Suprapubic skin (tissue), 4 donors: ENCODE data around the gene C20orf204. TPM values are rescaled to one million over a fixed set of nuclear protein-coding genes. Genes with fewer than 3 reads are reported as not detected.

Source experiments
- DNase-seq, 2 donors: peaks; one replicate each; pipeline ENCODE4 v3.0.0-alpha.2; 2019; ENCODE audit warnings: low spot score in 2 of 2
- H3K27ac ChIP-seq: fragments of 200-600 bp; sonication (generic); one replicate; pipeline ENCODE4 v1.5.1; 2019
- H3K27me3 ChIP-seq: fragments of 200-600 bp; sonication (generic); one replicate; pipeline ENCODE4 v1.5.1; 2019
- H3K36me3 ChIP-seq: fragments of 200-600 bp; sonication (generic); one replicate; pipeline ENCODE4 v1.5.1; 2019
- H3K4me1 ChIP-seq: fragments of 200-600 bp; sonication (generic); one replicate; pipeline ENCODE4 v1.5.1; 2019
- H3K4me3 ChIP-seq: fragments of 200-600 bp; sonication (generic); one replicate; pipeline ENCODE4 v1.5.1; 2019; ENCODE audit warnings: mild to moderate bottlenecking
- H3K9me3 ChIP-seq: fragments of 200-600 bp; sonication (generic); one replicate; pipeline ENCODE4 v1.5.1; 2019
- CTCF ChIP-seq, 2 donors: fragments of 200-600 bp in 1 of 2; fragments of 450-650 bp in 1 of 2; sonication (generic) in 1 of 2; IDR thresholded peaks; one replicate each; pipeline ENCODE4 v1.5.1; 2016 to 2019; ENCODE audit warnings: antibody characterized with exemption in 2 of 2, mild to moderate bottlenecking in 1 of 2, moderate library complexity in 1 of 2
- EP300 ChIP-seq: sonication (generic); formaldehyde crosslinking; IDR thresholded peaks from one replicate; pipeline ENCODE4 v1.6.1; 2017; ENCODE audit warnings: antibody characterized with exemption
- POLR2A ChIP-seq, 2 donors: fragments of 450-650 bp; IDR thresholded peaks; one replicate each; pipeline ENCODE4 v1.6.1; 2017; ENCODE audit warnings: antibody characterized with exemption in 2 of 2, mild to moderate bottlenecking in 2 of 2, moderate library complexity in 2 of 2
- POLR2AphosphoS5 ChIP-seq, 3 donors: sonication (generic); formaldehyde crosslinking; IDR thresholded peaks; one replicate each; pipeline ENCODE4 v1.6.1; 2017; ENCODE audit warnings: antibody characterized with exemption in 3 of 3
- WGBS: methylation state at CpG from one replicate; pipeline ENCODE4 v1.1.5; 2018; 5-methylcytosine and 5-hydroxymethylcytosine counted together
- total RNA-seq, 4 donors: library from RNA; depleted of rRNA; stranded (reverse); fragments of >200 nt; gene quantifications; one replicate each; pipeline ENCODE4 v1.1.0, GENCODE V29; 2016

The C20orf204 gene
- total RNA-seq, 4 donors from 2014 or later: 1.1 to 5.1 (median 1.8) TPM

- 80% methylated on average over 1 of the region's 23 CpGs for WGBS
- DNase-seq: no peak
- no peaks in the 10 kb centered on the region for H3K36me3 ChIP-seq
- peaks cover 68% of the 10 kb centered on the region for H3K27me3 ChIP-seq
- TF ChIP-seq POLR2AphosphoS5 (IDR thresholded peaks at IDR 0.05): no peak
- H3K9me3 ChIP-seq: no peaks in the 10 kb centered on the region
- peak overlapping the region; percentile 43 for H3K4me3 ChIP-seq
- H3K4me1 ChIP-seq: peaks cover 44% of the 10 kb centered on the region
- H3K27ac ChIP-seq: peak overlapping the region; percentile 47
These were observed 14.5 kb downstream of the C20orf204 start for GRCh38 chr20:64050261-64051032.

- Histone ChIP-seq H3K4me3 (no peak overlapping the region), H3K36me3 (no peaks in the 10 kb centered on the region), H3K27ac (peak overlapping the region; percentile 47), H3K9me3 (no peaks in the 10 kb centered on the region), H3K27me3 (peaks cover 66% of the 10 kb centered on the region), H3K4me1 (peaks cover 49% of the 10 kb centered on the region)
- 73% methylated on average over 3 of the region's 11 CpGs for WGBS
- TF ChIP-seq CTCF (IDR thresholded peaks at IDR 0.05): no peak
- TF ChIP-seq POLR2A (IDR thresholded peaks at IDR 0.05): no peak
- TF ChIP-seq EP300: no peak
- no peak for TF ChIP-seq POLR2AphosphoS5 (IDR thresholded peaks at IDR 0.05)
- DNase-seq: no peak
These were observed 15.1 kb downstream of the C20orf204 start for GRCh38 chr20:64051033-64051452.

- 73% methylated on average over 2 of the region's 15 CpGs for WGBS
- peaks cover 52% of the 10 kb centered on the region for H3K4me1 ChIP-seq
- H3K27me3 ChIP-seq: peaks cover 64% of the 10 kb centered on the region
- H3K9me3 ChIP-seq: no peaks in the 10 kb centered on the region
- DNase-seq: no peak
- H3K27ac ChIP-seq: peak overlapping the region; percentile 70
- TF ChIP-seq POLR2AphosphoS5 (IDR thresholded peaks at IDR 0.05): peak in 1 of 3 donors; percentile 37
- TF ChIP-seq CTCF (IDR thresholded peaks at IDR 0.05): no peak
- H3K4me3 ChIP-seq: no peak overlapping the region
- no peaks in the 10 kb centered on the region for H3K36me3 ChIP-seq
These were observed 15.8 kb downstream of the C20orf204 start for GRCh38 chr20:64051561-64052325.

GRCh38 chr20:64052326-64052722 lies 16.3 kb downstream of the C20orf204 start:
- H3K36me3 ChIP-seq: no peaks in the 10 kb centered on the region
- DNase-seq: no peak
- H3K4me3 ChIP-seq: no peak overlapping the region
- peaks cover 59% of the 10 kb centered on the region for H3K27me3 ChIP-seq
- peaks cover 55% of the 10 kb centered on the region for H3K4me1 ChIP-seq
- no peak for TF ChIP-seq EP300
- TF ChIP-seq CTCF (IDR thresholded peaks at IDR 0.05): no peak
- no peak for TF ChIP-seq POLR2AphosphoS5 (IDR thresholded peaks at IDR 0.05)
- TF ChIP-seq POLR2A (IDR thresholded peaks at IDR 0.05): no peak
- 86% methylated on average over 4 of the region's 10 CpGs for WGBS
- H3K27ac ChIP-seq: peak overlapping the region; percentile 70
- H3K9me3 ChIP-seq: no peaks in the 10 kb centered on the region

GRCh38 chr20:64052987-64053840 lies 17.2 kb downstream of the C20orf204 start:
- DNase-seq: no peak
- WGBS: 59% methylated on average over 20 of the region's 33 CpGs
- peak overlapping the region; percentile 70 for H3K27ac ChIP-seq
- no peaks in the 10 kb centered on the region for H3K9me3 ChIP-seq
- peaks cover 50% of the 10 kb centered on the region for H3K27me3 ChIP-seq
- H3K36me3 ChIP-seq: no peaks in the 10 kb centered on the region
- peaks cover 57% of the 10 kb centered on the region for H3K4me1 ChIP-seq
- H3K4me3 ChIP-seq: no peak overlapping the region
- TF ChIP-seq EP300 (no peak), POLR2A (IDR thresholded peaks at IDR 0.05) (no peak), CTCF (IDR thresholded peaks at IDR 0.05) (no peak), POLR2AphosphoS5 (IDR thresholded peaks at IDR 0.05) (no peak)
